Measurements from ENCODE around the gene TRRAP.

The TRRAP gene

DNA sequence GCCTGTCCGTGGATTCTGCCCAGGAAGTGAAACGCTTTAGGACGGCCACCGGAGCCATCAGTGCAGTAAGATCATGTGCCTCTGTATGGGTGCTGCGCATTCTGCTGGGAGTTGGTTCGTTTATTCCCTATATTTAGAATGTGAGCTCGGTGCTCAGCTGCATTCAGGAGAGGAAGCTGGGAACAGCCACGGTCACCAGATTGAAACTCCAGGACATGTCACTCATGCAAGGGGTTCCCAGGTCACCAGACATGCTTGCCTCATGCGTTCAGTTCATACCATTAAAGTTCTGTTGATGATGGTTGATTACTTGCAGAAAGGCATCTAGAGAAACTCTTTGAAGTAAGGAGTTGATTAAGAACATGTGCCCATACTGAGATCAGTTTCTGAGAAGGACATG, 78.1 kb downstream of the TRRAP start:
- no peak for DNase-seq

DNA sequence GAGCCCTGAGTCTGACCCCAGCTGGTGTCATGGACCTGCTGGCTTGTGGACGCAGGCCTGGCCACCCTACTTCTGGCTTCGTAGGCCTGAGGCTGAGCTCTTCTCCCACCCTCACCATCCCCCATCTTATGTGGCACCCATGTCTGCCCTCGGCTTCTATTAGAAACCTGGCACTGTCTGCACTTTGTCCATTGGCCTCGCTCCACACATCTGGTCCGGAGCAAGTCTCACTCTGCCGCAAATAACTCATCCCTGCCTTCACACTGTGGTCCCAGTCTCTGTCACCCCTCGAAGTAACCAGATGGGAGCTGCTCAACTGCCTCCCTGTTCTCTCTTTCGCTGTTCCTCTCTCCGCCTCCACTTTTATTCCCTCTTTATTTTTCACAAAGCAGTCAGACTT, 78.6 kb downstream of the TRRAP start:
- no peak for DNase-seq

DNA sequence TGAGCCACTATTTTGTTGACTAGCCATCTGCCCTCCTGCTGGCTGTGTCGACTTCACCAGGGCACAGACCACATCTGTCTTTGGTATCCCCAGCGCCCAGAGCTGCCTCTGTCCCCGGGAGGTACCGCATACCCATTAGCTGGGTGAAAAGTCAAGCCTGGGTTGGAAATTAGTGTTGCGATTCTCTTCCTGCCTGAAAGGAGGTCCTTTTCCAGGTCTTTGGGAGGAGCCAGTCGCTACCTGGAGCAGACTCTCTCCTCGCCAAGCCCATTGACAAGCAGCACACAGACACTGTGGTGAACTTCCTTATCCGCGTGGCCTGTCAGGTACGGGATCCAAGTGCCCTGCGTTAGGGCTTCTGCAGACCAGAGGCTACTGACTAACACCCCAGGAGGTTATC, 79.4 kb downstream of the TRRAP start:
- no peak for DNase-seq

DNA sequence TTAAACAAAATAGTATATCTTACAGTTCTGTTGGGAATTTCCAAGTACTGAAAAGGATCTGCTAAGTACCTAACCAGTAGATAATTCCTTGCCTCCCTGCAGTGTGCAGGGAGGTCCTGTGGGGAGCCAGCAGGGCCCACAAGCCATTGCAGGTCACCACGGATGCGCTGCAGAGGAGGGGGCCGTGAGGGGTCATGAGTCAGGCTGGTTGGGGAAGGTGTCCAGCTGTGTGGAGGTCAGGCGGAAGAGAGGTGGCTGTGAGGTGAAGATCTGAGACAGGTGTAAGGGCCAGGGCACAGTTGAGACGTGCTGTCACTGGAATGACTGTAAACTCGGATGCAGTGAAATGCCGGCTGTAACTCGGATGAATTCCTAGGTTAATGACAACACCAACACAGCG, 80.6 kb downstream of the TRRAP start:
- no peak for DNase-seq

DNA sequence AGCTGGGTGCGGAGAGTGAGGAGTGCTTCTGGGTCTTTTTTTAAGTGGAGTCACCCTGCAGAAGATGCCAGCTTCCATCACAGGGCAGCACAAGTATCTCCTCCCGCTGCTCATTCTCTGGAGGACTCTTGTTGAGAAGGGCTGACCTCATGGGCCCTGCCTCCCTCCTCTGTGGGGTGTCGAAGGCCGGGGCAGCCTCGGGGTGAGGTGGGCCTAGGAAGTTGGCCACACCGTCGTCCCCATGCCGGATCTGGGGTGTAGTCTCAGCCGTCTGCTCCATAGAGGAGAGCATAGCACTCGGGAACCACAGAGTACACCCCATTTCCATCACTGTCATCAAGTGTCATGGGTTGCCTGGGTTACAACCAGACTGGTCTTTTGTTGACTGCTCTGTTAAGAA, 85.0 kb downstream of the TRRAP start:
- DNase-seq, result no peak

DNA sequence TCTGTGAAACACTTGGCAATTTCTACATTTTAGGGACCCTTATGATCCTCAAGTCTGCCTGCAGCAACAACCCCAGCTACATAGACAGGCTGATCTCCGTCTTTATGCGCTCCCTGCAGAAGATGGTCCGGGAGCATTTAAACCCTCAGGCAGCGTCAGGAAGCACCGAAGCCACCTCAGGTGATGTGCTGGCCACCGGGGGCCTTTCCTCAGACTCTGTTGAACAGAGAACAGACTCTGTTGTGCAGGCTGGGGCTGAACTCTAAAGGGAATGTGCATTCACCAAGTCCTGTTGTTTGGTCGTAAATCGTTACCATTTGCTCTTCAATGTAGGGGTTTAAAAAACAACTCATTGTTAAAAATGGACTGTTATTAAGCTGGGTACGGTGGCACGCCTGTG, 86.3 kb downstream of the TRRAP start:
- no peak for DNase-seq

DNA sequence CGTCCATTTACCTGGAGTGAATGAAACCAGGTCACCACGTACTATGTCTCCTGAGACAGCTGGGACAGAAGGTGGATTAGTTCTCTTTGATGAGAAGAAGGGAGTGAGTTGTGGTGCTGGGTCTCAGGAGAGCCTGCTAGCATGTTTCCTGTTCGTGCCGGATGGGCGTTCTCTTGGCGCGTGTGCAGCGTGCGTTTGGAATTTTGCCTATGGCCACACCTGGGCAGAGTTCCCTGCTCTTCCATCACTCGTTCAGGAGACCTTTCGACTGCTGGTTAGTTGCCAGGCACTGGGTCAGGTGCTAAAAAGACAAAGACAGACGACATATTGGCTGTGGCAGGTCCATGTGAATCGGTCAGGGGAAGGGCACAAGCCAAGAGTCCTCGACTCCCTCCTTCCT, 90.3 kb downstream of the TRRAP start:
- no peak for DNase-seq

DNA sequence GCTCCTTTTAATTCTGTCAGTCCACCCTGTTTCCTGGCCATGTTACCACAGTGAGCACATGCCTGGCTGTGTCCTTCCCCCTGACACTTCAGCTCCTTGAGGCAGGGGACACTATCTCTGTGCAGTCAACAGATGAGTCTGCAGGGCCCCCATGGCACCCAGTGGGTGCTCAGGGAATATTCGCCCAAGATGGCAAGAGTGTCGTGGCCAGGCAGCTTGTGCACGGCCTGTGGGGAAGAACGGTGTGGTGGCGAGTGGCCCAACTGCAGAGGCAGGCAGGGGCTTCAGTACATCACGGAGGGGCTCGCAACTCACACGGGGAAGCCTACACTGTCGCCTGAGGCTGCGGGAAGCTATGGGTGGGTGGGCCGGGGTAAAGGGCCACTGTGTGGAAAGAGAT, 91.1 kb downstream of the TRRAP start:
- DNase-seq, result no peak

DNA sequence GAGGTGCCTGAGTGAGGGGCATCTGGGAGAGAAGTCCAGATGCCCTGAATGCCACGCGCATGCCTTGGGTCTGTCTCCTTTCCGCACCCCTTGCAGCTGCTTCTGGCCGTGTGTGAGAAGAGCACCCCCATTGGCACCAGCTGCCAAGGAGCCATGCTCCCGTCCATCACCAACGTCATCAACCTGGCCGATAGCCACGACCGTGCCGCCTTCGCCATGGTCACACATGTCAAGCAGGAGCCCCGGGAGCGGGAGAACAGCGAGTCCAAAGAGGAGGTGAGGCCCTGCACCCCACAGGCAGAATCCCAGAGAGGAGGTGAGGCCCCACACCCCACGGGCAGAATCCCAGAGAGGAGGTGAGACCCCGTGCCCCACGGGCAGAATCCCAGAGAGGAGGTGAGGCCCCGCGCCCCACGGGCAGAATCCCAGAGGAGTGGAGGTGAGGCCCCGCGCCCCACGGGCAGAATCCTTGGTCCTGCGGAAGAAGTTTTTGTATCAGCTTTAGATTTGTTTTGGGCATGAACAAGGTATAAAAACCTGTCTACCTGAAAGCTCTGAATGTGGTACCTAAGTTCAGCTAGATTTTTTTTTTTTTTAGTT, 91.8 kb downstream of the TRRAP start:
- DNase-seq, result no peak

DNA sequence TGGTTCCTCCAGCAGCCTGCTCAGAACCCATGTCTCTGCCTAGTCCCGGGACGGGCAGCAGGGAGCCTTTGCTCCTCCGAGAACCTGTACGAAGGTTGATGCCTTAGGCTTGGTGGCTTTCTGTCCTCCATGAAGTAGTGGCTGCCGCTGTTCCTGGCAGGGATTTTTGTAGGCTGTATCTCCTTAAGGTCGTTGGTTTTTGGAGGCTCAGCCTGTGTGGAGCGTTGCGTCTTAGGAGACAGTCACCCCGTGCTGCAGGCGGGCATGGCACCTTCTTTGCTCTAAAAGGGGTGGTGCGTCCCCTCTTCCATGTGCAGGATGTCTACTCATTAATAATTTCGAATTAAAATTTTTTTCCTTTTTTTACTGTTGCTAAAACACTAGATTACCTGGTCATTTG, 92.5 kb downstream of the TRRAP start:
- no peak for DNase-seq

DNA sequence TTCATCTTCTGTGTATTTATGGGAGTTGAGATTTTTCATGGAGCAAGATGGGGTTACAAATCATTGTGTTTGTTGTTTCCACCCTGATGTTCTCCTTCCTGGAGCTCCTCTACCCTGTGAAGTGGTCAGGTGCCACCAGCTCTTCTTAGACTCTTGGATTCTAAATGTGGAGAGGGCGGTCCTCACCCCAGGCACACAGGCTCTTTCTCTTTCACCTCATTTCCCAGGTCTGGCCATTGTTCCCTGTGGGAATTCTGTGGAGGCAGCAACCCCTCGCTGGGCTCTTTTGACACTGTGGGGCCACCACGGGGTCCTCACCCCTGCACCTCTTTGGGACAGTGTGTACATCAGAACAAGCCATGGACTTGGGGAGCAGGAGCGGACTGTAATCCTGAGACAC, 95.9 kb downstream of the TRRAP start:
- DNase-seq, result no peak

DNA sequence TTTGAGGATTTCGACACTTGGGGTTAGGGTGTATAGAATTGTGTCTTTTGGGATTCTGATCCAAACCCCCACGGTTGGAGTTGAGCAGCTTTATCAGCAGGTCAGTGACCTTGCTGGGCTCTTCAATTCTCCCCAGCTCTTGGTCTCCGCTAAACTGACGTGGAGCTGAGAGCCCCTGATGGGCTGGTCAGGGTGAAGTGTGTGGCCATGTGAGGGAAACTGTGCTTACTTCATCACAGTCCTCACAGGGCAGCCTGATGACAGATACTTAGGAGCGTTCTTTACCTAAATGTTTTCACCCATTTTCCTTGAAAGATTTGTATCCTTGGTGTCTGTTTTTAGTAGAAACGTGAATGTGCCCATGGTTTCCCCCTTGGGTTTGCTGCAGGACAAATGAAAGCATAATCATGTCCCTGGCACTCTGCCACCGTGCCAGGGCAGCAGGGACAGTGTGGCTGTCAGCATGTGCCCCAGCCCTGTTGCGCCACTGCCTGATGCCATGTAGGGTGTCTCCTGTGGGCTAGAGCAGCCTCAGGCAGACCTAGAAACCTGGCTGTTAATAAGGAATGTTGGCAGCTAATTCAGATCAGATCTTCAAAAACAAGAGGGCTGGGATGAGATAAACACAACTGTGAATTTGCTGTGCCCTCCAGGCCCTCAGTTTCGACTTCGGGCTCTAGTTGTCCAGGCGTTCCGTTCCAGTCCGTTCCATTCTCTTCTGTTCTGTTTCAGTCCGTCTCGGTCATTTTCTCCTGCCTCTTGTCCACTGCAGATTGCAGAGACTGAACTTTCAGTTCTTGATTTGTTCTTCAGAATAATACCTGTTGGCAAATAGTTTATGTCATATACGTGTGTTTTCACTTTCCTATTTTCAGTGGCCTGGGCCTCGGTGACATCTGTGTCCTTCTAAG, 96.8 kb downstream of the TRRAP start:
- DNase-seq, result no peak

DNA sequence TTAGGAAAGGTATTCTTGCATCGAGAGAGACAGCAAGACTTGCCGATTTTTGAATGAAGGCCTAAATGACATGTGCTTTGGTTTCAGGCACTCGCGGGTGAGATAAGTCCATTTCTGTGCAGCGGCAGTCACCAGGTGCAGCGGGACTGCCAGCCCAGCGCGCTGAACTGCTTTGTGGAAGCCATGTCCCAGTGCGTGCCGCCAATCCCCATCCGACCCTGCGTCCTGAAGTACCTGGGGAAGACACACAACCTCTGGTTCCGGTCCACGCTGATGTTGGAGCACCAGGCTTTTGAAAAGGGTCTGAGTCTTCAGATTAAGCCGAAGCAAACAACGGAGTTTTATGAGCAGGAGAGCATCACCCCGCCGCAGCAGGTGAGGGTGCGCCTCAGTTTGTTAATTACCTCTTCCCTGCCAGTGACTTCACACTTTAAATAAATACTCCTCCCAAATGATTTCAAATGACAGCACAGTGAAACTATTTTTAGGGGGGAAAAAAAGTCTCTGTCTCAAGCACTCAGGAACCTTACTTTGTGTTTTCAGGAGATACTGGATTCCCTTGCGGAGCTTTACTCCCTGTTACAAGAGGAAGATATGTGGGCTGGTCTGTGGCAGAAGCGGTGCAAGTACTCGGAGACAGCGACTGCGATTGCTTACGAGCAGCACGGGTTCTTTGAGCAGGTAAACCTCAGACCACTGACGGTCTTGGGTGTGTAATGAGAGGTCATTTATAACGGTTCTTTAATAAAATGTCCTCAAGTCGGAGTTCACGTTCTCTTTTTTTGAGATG, 98.3 kb downstream of the TRRAP start:
- no peak for DNase-seq

DNA sequence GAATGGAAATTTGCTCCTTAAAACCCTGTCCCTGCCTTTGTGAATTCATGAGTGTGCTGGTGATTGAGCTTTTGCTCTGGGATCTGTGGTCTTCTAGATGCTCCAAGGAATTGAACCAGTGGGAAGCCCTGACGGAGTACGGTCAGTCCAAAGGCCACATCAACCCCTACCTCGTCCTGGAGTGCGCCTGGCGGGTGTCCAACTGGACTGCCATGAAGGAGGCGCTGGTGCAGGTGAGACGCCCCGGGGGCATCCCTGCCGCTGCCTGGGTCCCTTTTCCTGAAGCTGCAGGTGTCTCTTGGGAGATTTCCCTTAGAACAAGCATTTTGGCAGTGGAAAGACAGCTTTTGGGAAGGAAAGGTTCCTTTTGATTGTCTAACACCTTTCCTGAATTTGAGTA, 100.3 kb downstream of the TRRAP start:
- no peak for DNase-seq

DNA sequence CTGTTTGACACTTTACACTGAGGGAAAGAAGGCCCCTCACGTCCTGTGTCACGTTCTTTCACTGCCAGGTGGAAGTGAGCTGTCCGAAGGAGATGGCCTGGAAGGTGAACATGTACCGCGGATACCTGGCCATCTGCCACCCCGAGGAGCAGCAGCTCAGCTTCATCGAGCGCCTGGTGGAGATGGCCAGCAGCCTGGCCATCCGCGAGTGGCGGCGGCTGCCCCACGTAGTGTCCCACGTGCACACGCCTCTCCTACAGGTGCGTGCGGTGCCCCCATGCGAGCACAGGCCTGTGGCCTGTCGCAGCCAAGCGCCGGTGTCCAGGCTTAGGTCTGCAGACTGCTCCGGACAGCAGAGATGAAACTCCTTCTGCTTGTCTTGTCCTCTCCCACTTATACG, 103.4 kb downstream of the TRRAP start:
- DNase-seq, result no peak

DNA sequence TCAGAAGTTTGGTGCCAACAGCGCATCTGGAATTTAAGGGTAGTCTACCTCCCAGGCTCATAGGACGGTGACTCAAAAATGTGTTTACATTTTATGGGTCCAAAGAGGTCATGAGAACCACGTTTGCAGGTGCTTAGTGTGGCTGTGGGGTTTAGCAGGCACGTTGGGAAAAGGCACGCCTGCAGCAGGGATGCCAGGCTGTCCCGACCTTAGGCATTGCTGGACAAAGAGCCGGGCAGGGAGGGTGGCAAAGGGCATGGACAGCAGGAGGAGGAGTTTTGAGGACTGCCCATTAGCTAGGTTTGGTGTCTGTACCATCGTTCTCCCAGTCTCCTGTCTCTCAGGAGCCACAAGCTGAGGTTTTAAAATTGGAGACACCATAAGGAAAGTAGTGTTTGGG, 104.4 kb downstream of the TRRAP start:
- no peak for DNase-seq

DNA sequence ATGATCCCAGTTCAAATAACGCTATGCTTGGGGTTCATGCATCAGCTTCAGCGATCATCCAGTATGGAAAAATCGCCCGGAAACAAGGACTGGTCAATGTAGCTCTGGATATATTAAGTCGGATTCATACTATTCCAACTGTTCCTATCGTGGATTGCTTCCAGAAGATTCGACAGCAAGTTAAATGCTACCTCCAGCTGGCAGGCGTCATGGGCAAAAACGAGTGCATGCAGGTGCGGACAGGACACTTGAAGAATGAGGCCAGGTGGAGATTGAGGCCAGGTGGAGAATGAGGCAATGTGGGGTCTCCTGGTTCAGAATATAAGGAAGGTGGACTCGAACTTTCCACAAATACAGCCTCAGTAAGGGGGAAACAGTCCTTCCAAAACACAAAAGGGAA, 105.8 kb downstream of the TRRAP start:
- DNase-seq, result no peak

DNA sequence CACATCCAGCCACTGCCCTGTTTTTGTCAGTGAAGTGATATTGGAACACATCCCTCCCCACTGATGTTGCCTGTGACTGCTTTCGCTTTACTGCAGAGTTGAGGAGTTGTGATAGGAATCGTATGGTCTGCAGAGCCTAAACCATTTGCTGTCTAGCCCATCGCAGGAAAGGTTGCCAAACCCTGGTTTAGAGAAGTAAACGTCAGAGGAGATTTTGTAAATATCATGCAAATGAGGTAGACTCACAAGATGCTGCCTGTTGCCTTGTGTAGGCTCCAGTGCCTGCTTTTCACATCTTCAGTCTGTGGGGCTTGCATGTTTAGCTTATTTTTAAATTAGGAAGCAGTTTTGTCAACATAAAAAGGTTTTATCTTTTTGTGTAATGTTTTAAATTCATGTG, 107.1 kb downstream of the TRRAP start:
- DNase-seq, result no peak

DNA sequence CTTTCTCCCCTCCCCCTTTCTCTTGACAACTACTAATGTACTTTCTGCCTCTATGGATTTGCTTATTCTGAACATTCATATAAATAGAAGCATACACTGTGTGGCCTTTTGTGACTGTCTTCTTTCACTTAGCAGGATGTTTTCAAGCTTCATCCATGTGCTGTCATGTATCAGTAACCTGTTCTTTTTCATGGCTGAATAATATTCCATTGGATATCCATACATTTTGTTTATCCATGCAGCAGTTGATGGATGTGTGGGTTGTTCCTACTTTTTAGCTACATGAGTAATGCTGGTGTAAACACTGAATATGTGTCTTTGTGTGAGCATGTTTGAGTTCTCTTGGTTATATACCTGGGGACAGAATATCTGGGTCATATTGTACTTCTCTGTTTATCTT, 107.6 kb downstream of the TRRAP start:
- no peak for DNase-seq

DNA sequence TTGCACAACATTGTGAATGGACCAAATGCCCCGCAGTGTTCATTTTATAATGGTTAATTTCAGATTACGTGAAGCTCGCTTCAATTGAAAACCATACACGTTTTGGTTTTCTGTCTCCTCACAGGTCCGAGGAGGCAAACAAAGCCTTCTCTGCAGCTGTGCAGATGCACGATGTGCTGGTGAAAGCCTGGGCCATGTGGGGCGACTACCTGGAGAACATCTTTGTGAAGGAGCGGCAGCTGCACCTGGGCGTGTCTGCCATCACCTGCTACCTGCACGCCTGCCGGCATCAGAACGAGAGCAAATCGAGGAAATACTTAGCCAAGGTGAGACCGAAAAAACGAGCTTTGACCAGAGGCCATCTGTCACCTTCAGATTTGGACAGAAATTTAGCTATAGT, 110.3 kb downstream of the TRRAP start:
- DNase-seq, result no peak

DNA sequence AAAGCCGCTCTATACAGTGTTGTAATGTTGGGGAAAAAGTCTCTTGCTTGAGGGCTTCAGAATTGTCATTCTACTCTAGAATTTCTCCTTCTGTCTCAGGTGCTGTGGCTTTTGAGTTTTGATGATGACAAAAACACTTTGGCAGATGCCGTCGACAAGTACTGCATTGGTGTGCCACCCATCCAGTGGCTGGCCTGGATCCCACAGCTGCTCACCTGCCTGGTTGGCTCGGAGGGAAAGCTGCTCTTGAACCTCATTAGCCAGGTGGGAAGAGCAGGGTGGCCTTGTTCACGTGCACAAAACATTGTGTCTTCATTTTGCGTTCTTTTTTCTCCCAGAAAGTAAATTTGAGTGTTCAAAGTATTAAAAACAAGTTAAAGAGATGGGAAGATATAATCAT, 112.0 kb downstream of the TRRAP start:
- DNase-seq, result no peak

DNA sequence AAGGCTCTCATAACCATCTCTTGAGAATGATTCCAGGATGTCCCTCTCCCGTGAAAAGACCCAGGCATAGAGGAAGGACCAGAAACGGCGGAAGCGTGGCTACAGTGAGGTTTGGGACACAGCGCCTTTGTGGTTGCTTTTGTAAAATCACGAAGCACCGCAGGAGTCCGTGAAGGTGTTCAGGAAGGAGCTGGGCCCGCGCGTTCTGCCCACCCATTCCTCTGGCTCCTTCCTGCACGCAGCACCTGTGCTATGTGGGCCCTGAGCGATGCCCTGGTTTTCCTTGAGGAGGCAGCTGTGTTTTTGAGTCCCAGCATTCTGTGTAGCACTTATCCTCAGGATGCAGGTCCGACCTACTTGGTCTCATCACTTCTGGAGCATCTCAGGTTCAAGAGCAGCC, 112.8 kb downstream of the TRRAP start:
- DNase-seq, result no peak

DNA sequence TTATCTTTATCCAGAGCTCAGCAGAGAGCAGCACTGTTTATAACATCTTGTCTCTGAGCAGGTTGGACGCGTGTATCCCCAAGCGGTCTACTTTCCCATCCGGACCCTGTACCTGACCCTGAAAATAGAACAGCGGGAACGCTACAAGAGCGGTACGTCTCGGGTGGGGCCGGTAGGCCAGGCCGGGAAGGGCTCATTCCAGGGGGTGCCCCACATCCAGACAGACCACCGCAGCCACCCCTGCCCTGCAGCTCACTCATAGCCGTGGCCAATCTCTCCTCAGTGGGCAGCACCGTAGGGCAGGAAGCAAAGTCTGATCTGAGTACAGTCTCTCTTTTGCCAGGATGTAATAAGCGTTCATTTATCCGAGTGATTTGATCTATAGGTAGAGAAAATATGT, 113.7 kb downstream of the TRRAP start:
- no peak for DNase-seq

All from left hindlimb (tissue), 1 donor.